Mucosa of rectum (tissue), 2 donors: ENCODE measurements around the gene MRPL33.

Experiments used
- H3K27ac ChIP-seq, 2 donors: one replicate each; pipeline ENCODE4 v1.7.0; 2013; ENCODE audit warnings: inconsistent platforms in 2 of 2, low read depth in 2 of 2, low read length in 2 of 2
- H3K27me3 ChIP-seq, 2 donors: one replicate each; pipeline ENCODE4 v1.7.0; 2013; ENCODE audit warnings: low read length in 2 of 2; ENCODE audit not compliant: control insufficient read depth in 2 of 2, insufficient read depth in 2 of 2
- H3K36me3 ChIP-seq, 2 donors: one replicate each; pipeline ENCODE4 v1.7.0; 2013; ENCODE audit warnings: low read length in 2 of 2; ENCODE audit not compliant: control insufficient read depth in 2 of 2, insufficient read depth in 2 of 2
- H3K4me1 ChIP-seq, 2 donors: one replicate each; pipeline ENCODE4 v1.7.0; 2013; ENCODE audit warnings: low read length in 2 of 2, mild to moderate bottlenecking in 1 of 2; ENCODE audit not compliant: control insufficient read depth in 2 of 2, insufficient read depth in 2 of 2
- H3K4me3 ChIP-seq, 2 donors: one replicate each; pipeline ENCODE4 v1.7.0; 2013; ENCODE audit warnings: low read length in 2 of 2
- H3K9ac ChIP-seq, 2 donors: one replicate each; pipeline ENCODE4 v1.7.0; 2013; ENCODE audit warnings: low read length in 2 of 2, low read depth in 1 of 2, mild to moderate bottlenecking in 1 of 2
- H3K9me3 ChIP-seq, 2 donors: one replicate each; pipeline ENCODE4 v1.7.0; 2013; ENCODE audit warnings: low read length in 2 of 2; ENCODE audit not compliant: control insufficient read depth in 2 of 2
- donor health status: healthy.
- donor health status: Normal muscosa, but diverticular disease.

Gene MRPL33

DNA sequence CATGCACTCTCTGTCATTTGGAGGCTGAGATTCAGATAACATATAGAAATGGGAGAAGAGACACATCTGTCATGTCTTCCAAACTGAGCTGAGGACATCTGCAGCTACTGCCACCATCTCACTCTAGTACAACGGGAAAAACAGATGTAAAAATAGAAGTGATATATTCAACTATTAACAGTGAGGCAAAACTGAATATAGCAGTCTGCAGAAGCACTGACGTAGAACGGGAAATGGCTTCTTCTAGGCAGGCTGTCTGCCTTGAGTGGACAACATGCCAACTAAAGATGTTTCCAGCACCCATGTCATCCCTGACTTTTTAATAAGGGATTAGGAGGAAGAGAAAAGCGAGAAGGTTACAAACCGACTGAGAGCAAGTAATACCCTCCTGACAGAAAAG is 51.6 kb downstream of the MRPL33 start:
- Histone ChIP-seq H3K4me3 (no peak overlapping the region), H3K27me3 (no peaks in the 10 kb centered on the region), H3K36me3 (no peaks in the 10 kb centered on the region), H3K9me3 (no peaks in the 10 kb centered on the region), H3K27ac (no peak overlapping the region), H3K4me1 (no peaks in the 10 kb centered on the region), H3K9ac (no peak overlapping the region)

DNA sequence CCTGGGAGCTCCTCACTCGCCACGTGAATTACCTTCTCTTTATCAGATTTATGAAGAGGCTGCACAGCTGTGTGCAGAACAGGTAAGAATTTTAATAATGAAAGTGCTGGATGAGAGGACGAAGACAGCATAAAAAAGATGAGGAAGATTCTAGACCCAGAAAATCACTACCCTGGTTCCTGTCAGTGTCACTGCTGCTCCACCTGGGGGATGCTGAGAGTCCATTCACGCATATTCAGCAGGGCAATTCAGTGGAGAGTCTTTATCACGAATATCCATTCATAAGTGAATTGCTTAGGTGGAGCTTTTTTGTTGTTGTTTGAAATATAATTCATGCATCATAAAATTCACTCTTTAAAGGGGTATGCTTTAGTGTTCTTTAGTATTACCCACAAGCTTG is 52.0 kb downstream of the MRPL33 start:
- Histone ChIP-seq H3K9ac (no peak overlapping the region), H3K27ac (no peak overlapping the region), H3K27me3 (no peaks in the 10 kb centered on the region), H3K4me3 (no peak overlapping the region), H3K4me1 (no peaks in the 10 kb centered on the region), H3K9me3 (no peaks in the 10 kb centered on the region), H3K36me3 (no peaks in the 10 kb centered on the region)

DNA sequence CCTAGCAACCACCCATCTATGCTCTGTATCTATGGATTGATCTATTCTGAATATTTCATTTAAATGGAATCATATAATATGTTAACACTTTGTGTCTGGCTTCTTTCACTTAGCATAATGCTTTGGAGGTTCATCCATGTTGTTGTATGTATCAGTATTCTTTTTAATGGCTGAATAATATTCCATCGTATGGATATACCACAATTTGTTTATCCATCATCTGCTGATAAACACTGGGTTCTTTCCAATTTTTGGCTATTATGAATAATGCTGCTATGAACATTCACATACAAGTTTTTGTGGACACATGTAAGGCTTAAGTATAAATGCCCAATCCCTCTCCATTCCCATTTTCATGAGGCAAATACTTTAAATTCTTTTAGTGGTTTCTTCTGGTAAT is 52.9 kb downstream of the MRPL33 start:
- H3K9ac ChIP-seq = no peak overlapping the region
- H3K27ac ChIP-seq = no peak overlapping the region
- no peaks in the 10 kb centered on the region for H3K27me3 ChIP-seq
- H3K9me3 ChIP-seq = no peaks in the 10 kb centered on the region
- H3K36me3 ChIP-seq = no peaks in the 10 kb centered on the region
- no peaks in the 10 kb centered on the region for H3K4me1 ChIP-seq
- no peak overlapping the region for H3K4me3 ChIP-seq

DNA sequence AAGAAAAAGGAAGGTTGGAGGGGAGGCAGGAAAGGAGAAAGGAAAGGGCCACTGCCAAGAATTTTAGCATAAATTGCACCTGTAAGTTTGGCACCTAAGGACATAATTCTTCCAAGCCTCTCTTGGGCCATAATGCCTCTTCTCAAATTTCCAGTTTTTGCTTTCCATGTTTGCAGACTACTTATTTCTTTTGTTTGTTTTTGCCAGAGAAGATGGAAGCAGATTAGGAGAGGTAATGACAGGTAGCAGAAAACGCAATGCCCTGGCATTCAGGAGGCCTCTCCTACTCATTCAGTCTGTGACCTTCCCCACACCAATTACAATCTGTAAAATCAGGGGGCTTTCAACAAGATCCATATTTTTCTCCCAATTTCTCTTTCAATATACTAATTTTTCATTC is 56.8 kb downstream of the MRPL33 start:
- no peak overlapping the region for H3K4me3 ChIP-seq
- no peak overlapping the region for H3K9ac ChIP-seq
- H3K9me3 ChIP-seq = no peaks in the 10 kb centered on the region
- H3K27me3 ChIP-seq = no peaks in the 10 kb centered on the region
- H3K36me3 ChIP-seq = peaks cover 0 to 6% of the 10 kb centered on the region in 2 donors
- H3K4me1 ChIP-seq = no peaks in the 10 kb centered on the region
- no peak overlapping the region for H3K27ac ChIP-seq
